ENCODE data around the gene CEP85L.

The CEP85L gene

GRCh38 chr6:118419448-118420394 is 231.7 kb downstream of the CEP85L start:
- no peak for DNase-seq (ENCODE audit: low read depth in 3 of 3)

All from stimulated activated CD4-positive, alpha-beta T cell treated with anti-CD3 and anti-CD28 coated beads, TNF-alpha, amount 100 ng/mL, for 48 hours (primary cell).